SHP77 (cell line): Measurements from ENCODE around the gene DUOXA2.

Experiments
- DNase-seq, 2 experiments: peaks; one replicate each; lab custom pipeline; 2025; lab: John Stamatoyannopoulos, UW

The DUOXA2 gene

GRCh38 chr15:45136378-45136764, 22.2 kb downstream of the DUOXA2 start:
- DNase-seq = peak in 1 of 2 experiments; percentile 2

GRCh38 chr15:45137703-45138102, 23.6 kb downstream of the DUOXA2 start:
- DNase-seq = no peak

DNA sequence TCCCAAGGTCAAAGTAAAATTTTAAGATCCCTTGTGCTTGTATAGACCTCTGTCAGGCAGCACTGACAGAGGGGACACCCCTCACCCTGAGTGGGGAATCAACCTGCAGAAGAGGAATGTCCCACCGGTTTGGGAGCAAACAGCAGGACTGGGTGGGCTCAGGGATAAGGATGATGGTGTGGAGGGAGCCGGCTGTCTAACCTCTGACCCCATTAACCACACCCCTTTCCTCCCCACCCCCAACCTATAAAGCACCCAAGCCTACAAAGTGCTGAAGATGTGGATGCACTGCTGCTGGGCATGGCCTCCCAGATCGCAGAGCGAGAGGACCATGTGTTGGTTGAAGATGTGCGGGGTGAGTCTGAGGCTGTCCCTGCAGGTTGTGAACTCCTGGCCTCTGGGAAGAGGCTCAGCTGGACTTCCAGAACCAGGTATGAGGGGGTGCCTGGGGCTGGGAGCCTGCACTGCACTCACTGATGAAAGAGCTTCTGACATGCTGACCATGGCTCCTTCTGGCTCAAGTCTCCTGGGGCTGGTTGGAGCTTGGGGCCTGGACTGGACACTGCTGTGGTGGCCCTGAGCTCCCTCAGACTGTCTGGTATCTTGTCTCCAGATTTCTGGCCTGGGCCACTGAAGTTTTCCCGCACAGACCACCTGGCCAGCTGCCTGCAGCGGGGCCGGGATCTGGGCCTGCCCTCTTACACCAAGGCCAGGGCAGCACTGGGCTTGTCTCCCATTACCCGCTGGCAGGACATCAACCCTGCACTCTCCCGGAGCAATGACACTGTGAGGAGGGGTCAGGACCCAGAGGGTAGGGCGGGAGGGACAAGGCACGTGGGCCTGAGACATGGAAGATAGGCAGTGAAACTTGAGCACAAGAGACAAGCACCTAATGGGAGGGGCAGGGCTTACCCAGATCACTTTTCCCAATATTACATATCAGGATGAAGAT, 25.0 kb downstream of the DUOXA2 start:
- DNase-seq = no peak

GRCh38 chr15:45139770-45140169, 25.6 kb downstream of the DUOXA2 start:
- DNase-seq = no peak

DNA sequence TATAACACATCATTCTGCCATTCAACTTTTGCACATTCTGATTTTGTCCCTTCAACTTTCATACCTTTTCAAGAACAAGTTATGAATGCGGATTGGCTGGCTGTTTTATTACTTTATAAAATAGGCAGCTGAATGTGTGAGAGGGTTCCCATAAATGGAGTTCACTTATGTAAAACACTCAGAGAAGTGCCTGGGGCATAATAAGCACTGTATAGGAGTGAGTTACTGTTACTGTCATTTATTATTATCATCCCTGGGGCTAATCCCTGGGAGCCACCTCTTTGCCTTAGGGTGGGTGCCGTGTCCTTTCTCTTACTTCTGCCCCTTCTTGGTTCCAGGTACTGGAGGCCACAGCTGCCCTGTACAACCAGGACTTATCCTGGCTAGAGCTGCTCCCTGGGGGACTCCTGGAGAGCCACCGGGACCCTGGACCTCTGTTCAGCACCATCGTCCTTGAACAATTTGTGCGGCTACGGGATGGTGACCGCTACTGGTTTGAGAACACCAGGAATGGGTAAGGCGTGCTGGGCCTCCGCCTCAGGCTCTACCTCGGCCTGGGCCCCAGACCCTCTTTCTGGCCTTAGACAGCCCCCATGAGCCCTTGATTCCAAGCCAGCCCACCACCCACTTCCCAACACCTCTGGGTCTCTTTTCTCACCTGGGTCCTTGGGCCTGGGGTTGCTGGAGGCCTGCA, 26.6 kb downstream of the DUOXA2 start:
- DNase-seq = no peak

GRCh38 chr15:45141386-45141785, 27.3 kb downstream of the DUOXA2 start:
- DNase-seq = no peak

- DNase-seq = no peak
These were observed 28.9 kb downstream of the DUOXA2 start for GRCh38 chr15:45143056-45143455.

DNA sequence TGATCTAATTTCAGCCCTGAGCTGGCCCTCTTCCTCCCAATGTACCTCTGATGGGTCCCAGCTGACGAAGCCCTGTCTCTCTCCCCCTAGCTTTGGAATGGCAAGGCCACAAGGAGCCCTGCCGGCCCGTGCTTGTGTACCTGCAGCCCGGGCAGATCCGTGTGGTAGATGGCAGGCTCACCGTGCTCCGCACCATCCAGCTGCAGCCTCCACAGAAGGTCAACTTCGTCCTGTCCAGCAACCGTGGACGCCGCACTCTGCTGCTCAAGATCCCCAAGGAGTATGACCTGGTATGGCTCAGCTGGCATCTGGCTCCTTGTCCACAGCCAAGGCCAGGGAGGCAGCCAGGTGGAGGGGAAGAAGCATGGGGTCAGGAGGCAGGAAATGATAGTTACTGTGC, 29.8 kb downstream of the DUOXA2 start:
- DNase-seq = no peak

- no peak for DNase-seq
These were observed 30.6 kb downstream of the DUOXA2 start for GRCh38 chr15:45144775-45145174.

GRCh38 chr15:45146405-45146804, 32.3 kb downstream of the DUOXA2 start:
- DNase-seq = no peak

DNA sequence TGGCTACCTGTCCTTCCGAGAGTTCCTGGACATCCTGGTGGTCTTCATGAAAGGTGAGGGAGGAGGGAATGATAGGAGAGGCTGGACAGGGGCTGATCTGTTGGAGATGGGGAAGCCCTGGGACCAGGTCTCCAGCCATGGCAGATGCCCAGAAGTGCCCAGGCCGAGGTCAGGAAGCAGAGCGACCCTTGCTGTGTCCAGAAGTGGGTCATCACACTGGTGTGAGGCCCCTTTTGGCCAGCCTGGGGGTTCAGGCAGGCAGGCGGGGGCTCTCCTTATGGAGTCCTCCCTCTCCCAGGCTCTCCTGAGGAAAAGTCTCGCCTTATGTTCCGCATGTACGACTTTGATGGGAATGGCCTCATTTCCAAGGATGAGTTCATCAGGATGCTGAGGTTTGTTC, 33.5 kb downstream of the DUOXA2 start:
- DNase-seq = no peak

DNA sequence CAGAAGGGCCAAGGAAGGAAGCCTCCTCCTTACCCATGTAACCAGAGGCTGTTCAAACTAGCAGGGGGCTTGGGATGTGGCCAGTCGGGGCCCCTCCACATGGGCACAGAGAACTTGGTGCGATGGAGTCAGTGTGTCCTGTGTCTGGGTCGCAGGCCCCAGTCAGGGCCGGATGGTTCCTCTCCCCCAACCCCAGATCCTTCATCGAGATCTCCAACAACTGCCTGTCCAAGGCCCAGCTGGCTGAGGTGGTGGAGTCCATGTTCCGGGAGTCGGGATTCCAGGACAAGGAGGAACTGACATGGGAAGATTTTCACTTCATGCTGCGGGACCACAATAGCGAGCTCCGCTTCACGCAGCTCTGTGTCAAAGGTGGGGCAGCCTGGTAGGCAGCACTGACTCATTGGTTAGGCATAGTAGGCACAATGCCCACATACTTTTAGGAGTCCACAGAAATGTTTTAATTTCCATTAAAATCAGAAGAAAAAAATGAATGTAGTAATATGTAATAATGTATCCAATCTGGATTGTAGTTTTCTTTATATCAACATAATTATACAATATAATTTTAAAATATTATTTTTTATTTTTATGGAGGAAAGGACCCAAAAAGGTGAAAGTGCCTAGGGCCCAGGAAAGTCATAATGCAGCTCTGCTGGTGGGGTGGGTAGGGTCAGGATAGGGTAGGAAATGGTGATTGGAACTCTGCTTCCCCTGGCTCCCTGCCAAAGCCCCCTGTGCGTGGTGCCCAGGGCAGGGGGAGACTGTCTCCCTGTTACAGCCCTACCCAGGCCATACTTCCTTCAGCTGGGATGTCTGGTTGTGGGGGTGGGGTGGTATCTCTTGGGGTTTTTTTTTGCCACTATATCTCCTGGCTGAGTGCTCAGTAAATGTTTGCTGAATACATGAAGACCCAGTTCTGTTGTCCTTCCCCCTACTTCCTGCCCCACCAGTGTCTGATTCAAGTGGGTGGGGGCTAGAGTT, 34.2 kb downstream of the DUOXA2 start:
- no peak for DNase-seq

GRCh38 chr15:45149060-45149459, 34.9 kb downstream of the DUOXA2 start:
- no peak for DNase-seq

DNA sequence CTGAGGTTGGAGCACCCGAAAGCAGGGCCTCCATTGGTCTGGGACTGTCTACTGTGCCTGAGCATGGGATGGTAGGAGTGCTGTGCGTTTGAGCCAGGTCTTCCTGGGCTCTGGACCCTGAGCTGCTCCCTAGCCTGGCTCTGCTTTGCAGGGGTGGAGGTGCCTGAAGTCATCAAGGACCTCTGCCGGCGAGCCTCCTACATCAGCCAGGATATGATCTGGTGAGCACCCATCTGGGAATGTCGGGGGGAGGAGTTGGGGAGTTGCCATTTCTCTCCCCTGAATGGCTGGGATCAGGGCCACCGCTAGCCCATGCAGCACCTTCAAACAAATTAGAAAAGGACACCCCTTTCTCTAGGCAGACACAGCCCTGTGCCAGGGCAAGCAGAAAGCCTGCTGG, 36.4 kb downstream of the DUOXA2 start:
- DNase-seq = no peak

DNA sequence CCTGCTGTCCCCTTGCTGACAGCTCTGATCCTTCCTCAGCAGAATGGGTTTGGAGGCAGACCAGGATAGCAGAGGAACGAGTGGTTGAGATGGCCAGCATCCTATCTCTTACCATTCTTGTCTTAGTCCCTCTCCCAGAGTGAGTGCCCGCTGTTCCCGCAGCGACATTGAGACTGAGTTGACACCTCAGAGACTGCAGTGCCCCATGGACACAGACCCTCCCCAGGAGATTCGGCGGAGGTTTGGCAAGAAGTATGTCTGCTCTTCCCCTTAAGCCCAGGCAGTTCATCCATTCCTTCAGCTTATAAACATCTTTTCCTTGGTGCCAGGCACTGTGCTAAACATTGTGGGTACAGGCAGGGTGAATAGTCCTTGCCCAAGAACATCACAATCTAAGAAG, 36.9 kb downstream of the DUOXA2 start:
- no peak for DNase-seq

DNA sequence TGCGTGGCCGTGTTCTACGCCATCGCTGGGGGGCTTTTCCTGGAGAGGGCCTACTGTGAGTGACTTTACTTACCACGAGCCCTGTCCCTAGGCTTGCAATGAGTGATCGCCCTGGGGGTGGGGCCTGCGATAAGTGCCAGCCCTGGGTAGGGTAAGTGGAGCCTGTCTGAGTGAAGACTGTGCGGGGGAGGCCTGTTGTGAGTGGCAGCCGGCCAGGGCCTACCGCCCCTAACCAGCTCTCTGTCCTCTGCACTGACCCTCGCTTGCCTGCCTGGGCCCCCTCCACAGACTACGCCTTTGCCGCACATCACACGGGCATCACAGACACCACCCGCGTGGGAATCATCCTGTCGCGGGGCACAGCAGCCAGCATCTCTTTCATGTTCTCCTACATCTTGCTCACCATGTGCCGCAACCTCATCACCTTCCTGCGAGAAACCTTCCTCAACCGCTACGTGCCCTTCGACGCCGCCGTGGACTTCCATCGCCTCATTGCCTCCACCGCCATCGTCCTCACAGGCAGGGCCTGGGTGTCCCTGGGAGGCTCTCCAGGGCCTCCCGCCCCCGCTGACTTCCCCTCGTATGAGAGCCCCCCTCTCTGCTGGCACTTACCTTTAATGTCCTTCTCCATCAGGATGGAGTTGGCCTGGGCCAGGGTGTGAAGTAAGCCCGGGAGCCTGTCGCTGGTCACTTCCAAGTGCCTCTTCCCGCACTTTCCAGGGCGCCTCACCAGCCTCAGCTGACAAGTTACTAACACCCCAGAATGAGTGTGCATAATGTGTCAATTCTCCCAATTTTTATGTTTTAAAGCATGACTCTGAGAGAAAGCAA, 38.1 kb downstream of the DUOXA2 start:
- DNase-seq = no peak

GRCh38 chr15:45155739-45156138, 41.6 kb downstream of the DUOXA2 start:
- no peak for DNase-seq

GRCh38 chr15:45156744-45157455, 42.8 kb downstream of the DUOXA2 start:
- DNase-seq = no peak

DNA sequence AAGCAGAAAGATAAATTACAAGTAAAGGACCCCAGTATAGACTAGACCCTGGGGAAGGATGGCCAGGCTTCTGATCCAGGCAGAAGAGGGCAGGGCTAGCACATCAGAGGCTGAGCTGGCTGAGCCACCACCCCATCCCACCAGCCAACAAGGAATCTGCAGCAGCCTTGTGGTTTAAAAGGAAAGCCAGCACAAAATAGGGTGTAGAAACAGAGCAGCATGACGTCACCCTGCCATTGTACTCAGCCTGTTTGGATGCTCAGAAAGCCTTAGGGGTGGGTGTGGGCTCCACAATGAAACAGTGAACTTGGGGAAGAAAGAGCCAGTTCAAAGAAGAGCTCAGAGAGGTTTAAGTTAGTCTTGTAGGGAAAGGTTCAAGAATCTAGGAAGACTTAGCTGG, 43.8 kb downstream of the DUOXA2 start:
- DNase-seq = no peak

DNA sequence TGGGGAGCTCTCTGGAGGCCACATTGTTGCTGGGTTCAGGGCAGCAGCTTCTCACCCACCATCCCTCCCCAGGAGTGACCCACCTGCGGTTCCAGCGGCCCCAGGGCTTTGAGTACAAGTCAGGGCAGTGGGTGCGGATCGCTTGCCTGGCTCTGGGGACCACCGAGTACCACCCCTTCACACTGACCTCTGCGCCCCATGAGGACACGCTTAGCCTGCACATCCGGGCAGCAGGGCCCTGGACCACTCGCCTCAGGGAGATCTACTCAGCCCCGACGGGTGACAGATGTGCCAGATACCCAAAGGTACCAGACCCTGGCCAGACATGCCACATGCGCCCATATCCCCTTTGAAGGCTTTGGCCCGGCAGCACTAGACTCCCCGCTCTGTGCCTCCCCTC, 47.5 kb downstream of the DUOXA2 start:
- no peak for DNase-seq
